Kidney epithelial cell (primary cell): ENCODE results near the gene ST14. TPM values are rescaled to one million over a fixed set of nuclear protein-coding genes. Genes with fewer than 3 reads are reported as not detected.
A peak's percentile ranks its signal among the peaks of the same experiment; 100 is the strongest.

Experiments used
- DNase-seq: peaks from one replicate; pipeline ENCODE4 v3.0.0-alpha.2; 2010; ENCODE audit warnings: low read depth
- H3K27me3 ChIP-seq: 2 replicates; pipeline ENCODE4 v1.6.0; 2011; ENCODE audit warnings: low read length; ENCODE audit not compliant: control insufficient read depth, insufficient read depth
- H3K36me3 ChIP-seq: 2 replicates; pipeline ENCODE4 v1.5.1; 2011; ENCODE audit warnings: low read length; ENCODE audit not compliant: control insufficient read depth, insufficient read depth
- H3K4me3 ChIP-seq: 2 replicates; pipeline ENCODE4 v1.5.1; 2011; ENCODE audit warnings: low read depth, mild to moderate bottlenecking, control low read depth, low read length
- CTCF ChIP-seq: IDR thresholded peaks from 2 replicates; pipeline ENCODE4 v1.5.1; 2011; ENCODE audit warnings: mild to moderate bottlenecking, moderate library complexity, low read length, control low read depth, inconsistent platforms; ENCODE audit not compliant: insufficient read depth, poor library complexity, severe bottlenecking
- total RNA-seq: library from RNA; depleted of rRNA; stranded (reverse); fragments of >200 nt; gene quantifications from 2 replicates; pipeline ENCODE4 v1.2.3, GENCODE V29; 2015

Gene ST14
- total RNA-seq, 1 donor from 2014 or later: 93.0 TPM

GRCh38 chr11:130177782-130178181 lies 18.2 kb downstream of the ST14 start:
- no peak for DNase-seq
- Histone ChIP-seq H3K4me3 (no peak overlapping the region), H3K27me3 (no peaks in the 10 kb centered on the region), H3K36me3 (no peaks in the 10 kb centered on the region)
- TF ChIP-seq CTCF: no peak

GRCh38 chr11:130178441-130179339 lies 19.1 kb downstream of the ST14 start:
- Histone ChIP-seq H3K27me3 (no peaks in the 10 kb centered on the region), H3K4me3 (no peak overlapping the region), H3K36me3 (no peaks in the 10 kb centered on the region)
- TF ChIP-seq CTCF: no peak
- DNase-seq: no peak

- H3K27me3 ChIP-seq: no peaks in the 10 kb centered on the region
- TF ChIP-seq CTCF: no peak
- no peaks in the 10 kb centered on the region for H3K36me3 ChIP-seq
- no peak overlapping the region for H3K4me3 ChIP-seq
- peak; percentile 77 for DNase-seq
These were observed 20.1 kb downstream of the ST14 start for GRCh38 chr11:130179396-130180306.

GRCh38 chr11:130180491-130180890 lies 20.9 kb downstream of the ST14 start:
- no peak for TF ChIP-seq CTCF
- no peak for DNase-seq

GRCh38 chr11:130180896-130181294 lies 21.3 kb downstream of the ST14 start:
- DNase-seq: no peak
- TF ChIP-seq CTCF: no peak
- no peaks in the 10 kb centered on the region for H3K36me3 ChIP-seq
- no peak overlapping the region for H3K4me3 ChIP-seq
- no peaks in the 10 kb centered on the region for H3K27me3 ChIP-seq

More at GRCh38 chr11:130180491-130180890, 20.9 kb downstream of the ST14 start:
- Histone ChIP-seq H3K36me3 (no peaks in the 10 kb centered on the region), H3K27me3 (no peaks in the 10 kb centered on the region), H3K4me3 (no peak overlapping the region)
